Heart right ventricle (tissue), 16 donors: Measurements from ENCODE around the gene OR6S1. TPM values are rescaled to one million over a fixed set of nuclear protein-coding genes. Genes with fewer than 3 reads are reported as not detected.

Experiments used
- ATAC-seq, 8 donors: fragments of 200-7000 bp; cut with Tn5 transposase; one replicate each; pipeline ENCODE4 v1.9.1; 2020; ENCODE audit warnings: mild to moderate bottlenecking in 8 of 8, moderate library complexity in 8 of 8, moderate number of reproducible peaks in 1 of 8
- DNase-seq, 2 donors: peaks; one replicate each; pipeline ENCODE4 v3.0.0-alpha.2; 2020
- H3K27ac ChIP-seq, 10 donors: fragments of 200-600 bp; sonication (generic) in 2 of 10; one replicate each; pipeline versions ENCODE4 v1.5.0 to v1.8.0; 2020 to 2022; ENCODE audit warnings: mild to moderate bottlenecking in 3 of 10
- H3K27me3 ChIP-seq, 7 donors: fragments of 200-600 bp; one replicate each; pipeline ENCODE4 v1.8.0; 2021 to 2022; ENCODE audit warnings: mild to moderate bottlenecking in 2 of 7
- H3K36me3 ChIP-seq, 9 donors: fragments of 200-600 bp; sonication (generic) in 1 of 9; one replicate each; pipeline versions ENCODE4 v1.5.0 to v1.8.0; 2020 to 2022; ENCODE audit warnings: mild to moderate bottlenecking in 2 of 9
- H3K4me1 ChIP-seq, 9 donors: fragments of 200-600 bp; sonication (generic) in 1 of 9; one replicate each; pipeline versions ENCODE4 v1.5.0 to v1.8.0; 2020 to 2022; ENCODE audit warnings: mild to moderate bottlenecking in 4 of 9
- H3K4me3 ChIP-seq, 10 donors: fragments of 200-600 bp; sonication (generic) in 2 of 10; one replicate each; pipeline versions ENCODE4 v1.5.0 to v1.8.0; 2020 to 2022; ENCODE audit warnings: mild to moderate bottlenecking in 7 of 10, moderate library complexity in 2 of 10
- H3K9me3 ChIP-seq, 11 donors: fragments of 200-600 bp in 10 of 11; sonication (generic) in 2 of 11; one replicate each; pipeline versions ENCODE4 v1.5.0 to v1.8.0; 2013 to 2022; ENCODE audit warnings: mild to moderate bottlenecking in 2 of 11, control low read depth in 1 of 11, moderate library complexity in 1 of 11
- CTCF ChIP-seq, 9 donors: fragments of 200-600 bp; sonication (generic) in 2 of 9; IDR thresholded peaks; one replicate each; pipeline versions ENCODE4 v1.5.0 to v1.8.0; 2021 to 2022; ENCODE audit warnings: antibody characterized with exemption in 9 of 9, mild to moderate bottlenecking in 5 of 9, moderate library complexity in 1 of 9
- WGBS, 2 donors: extraction: QIAGEN DNeasy Blood & Tissue Kit; methylation state at CpG; one replicate each; pipeline ENCODE4 v1.1.7; 2013; ENCODE audit warnings: inconsistent platforms in 1 of 2; 5-methylcytosine and 5-hydroxymethylcytosine counted together
- intact Hi-C, 10 donors: fragments of 100-400 bp; cut with DNase I; formaldehyde crosslinking; loops; one replicate each; pipeline versions ENCODE4 v1.11.1 to v1.14.2; 2022
- polyA plus RNA-seq, 2 donors: library from polyadenylated mRNA; stranded (reverse); fragments of 200-250 nt; gene quantifications; one replicate each; pipeline ENCODE4 v1.2.3, GENCODE V29; 2013
- total RNA-seq, 10 donors: library from RNA; stranded (reverse); fragmentation: NEBNext Ultra II Directional in 3 of 10; extraction: Animal tissue kit (Norgen Biotek cat#: 25700) in 3 of 10; gene quantifications; one replicate each; pipeline versions ENCODE4 v1.2.1 to v1.2.4, GENCODE V29; 2021 to 2023
- donor health status: Arrhythmogenic right ventricular cardiomyopathy.
- donor health status: ischemic (EF 13 %, LVEDD 7.1; RV severe dilation, severe dysfunction).
- donor health status: healthy with polysubstance abuse.
- donor health status: DM: no; HTN: yes; CAD: no.
- donor health status: DM: no; HTN: no; CAD: no.
- donor health status: ischemic (EF 25% LVEDD 6.9; RV normal size, moderate dysfunction).
- donor health status: ischemic (EF 25% LVEDD 5.7; RV mildly dilated, moderate dysfunction).
- donor health status: healthy.
- donor health status: DM: yes; HTN: yes; CAD: no.
- donor health status: Ischemic cardiomyopathy.
- donor health status: ischemic (EF 35%, LVEDD 5.7; RV mildly dilated, moderate dysfunction).
- donor health status: nonischemic (EF 11% LVEDD 7.7; RV severe dilation, severe dysfunction).
- donor health status: DM: yes; HTN: yes; CAD: no.
- donor health status: PGD.
- donor health status: ischemic (EF 29% LVEDD 5.4; RV normal size, mild dysfunction).
- donor health status: nonischemic (EF 23%, LVEDD 6.1; RV moderate dilation, normal function).

Gene OR6S1
- total and polyA plus RNA-seq, 12 donors: not detected

- intact Hi-C loops: loop anchor here in 1 of 10 donors (5.0 kb wide), 1 partner anchor 54 kb away; the partner anchor contains the start of gene RNASE4
- no peak overlapping the region for H3K27ac ChIP-seq
- DNase-seq (no peak), ATAC-seq (no peak)
- no peaks in the 10 kb centered on the region for H3K36me3 ChIP-seq
- H3K9me3 ChIP-seq: peaks cover 0 to 11% (median 0%) of the 10 kb centered on the region in 11 donors
- no peak overlapping the region for H3K4me3 ChIP-seq
- TF ChIP-seq CTCF (IDR thresholded peaks at IDR 0.05): no peak
- H3K4me1 ChIP-seq: peaks cover 0 to 77% (median 40%) of the 10 kb centered on the region in 9 donors
- H3K27me3 ChIP-seq: peaks cover 0 to 93% (median 34%) of the 10 kb centered on the region in 7 donors
- 38 to 48% methylated on average over 10 of the region's 10 CpGs for WGBS, 2 donors
These were observed 13.2 kb downstream of the OR6S1 start for GRCh38 chr14:20628063-20628854.

- peaks cover 0 to 92% (median 30%) of the 10 kb centered on the region in 7 donors for H3K27me3 ChIP-seq
- H3K9me3 ChIP-seq: peaks cover 0 to 11% (median 0%) of the 10 kb centered on the region in 11 donors
- ATAC-seq: no peak
- H3K4me3 ChIP-seq: no peak overlapping the region
- H3K36me3 ChIP-seq: no peaks in the 10 kb centered on the region
- no peak for DNase-seq
- H3K4me1 ChIP-seq: peaks cover 0 to 77% (median 36%) of the 10 kb centered on the region in 9 donors
- no peak for TF ChIP-seq CTCF (IDR thresholded peaks at IDR 0.05)
- 57 to 69% methylated on average over 5 of the region's 5 CpGs for WGBS, 2 donors
- intact Hi-C loops: loop anchor here in 1 of 10 donors (5.0 kb wide), 1 partner anchor 55 kb away; the partner anchor contains the start of gene RNASE4
- no peak overlapping the region for H3K27ac ChIP-seq
These were observed 14.0 kb downstream of the OR6S1 start for GRCh38 chr14:20627346-20628027.

DNA sequence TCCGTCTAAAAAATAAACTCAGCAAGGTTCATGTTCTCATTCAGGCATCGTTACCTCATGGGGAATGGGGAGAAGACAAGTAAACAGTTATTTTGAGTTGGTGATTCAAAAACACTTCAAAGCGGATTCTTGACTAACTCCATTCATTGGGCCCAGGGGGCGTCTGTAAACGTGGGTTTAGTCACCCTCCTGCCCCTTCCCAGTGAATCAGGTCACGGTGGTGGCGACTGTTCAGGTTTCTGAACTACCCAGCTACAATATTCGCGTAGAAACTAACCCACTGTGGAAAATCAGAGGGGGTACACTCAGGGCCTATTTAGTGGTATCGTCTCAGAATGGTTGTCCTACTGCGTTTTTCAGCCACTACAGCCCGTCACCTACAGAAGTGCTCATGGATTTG, 15.2 kb downstream of the OR6S1 start:
- no peak for TF ChIP-seq CTCF (IDR thresholded peaks at IDR 0.05)
- peak overlapping the region in 6 of 10 donors; percentile 7 to 46 (median 28) for H3K4me3 ChIP-seq
- peaks cover 0 to 11% (median 0%) of the 10 kb centered on the region in 11 donors for H3K9me3 ChIP-seq
- WGBS, 2 donors: 13 to 23% methylated on average over 12 of the region's 12 CpGs
- peaks cover 0 to 92% (median 25%) of the 10 kb centered on the region in 7 donors for H3K27me3 ChIP-seq
- ATAC-seq: no peak
- peaks cover 0 to 66% (median 24%) of the 10 kb centered on the region in 9 donors for H3K4me1 ChIP-seq
- DNase-seq: no peak
- intact Hi-C loops: loop anchor here in 1 of 10 donors (5.0 kb wide), 1 partner anchor 56 kb away; the partner anchor contains the start of gene RNASE4
- no peak overlapping the region for H3K27ac ChIP-seq
- no peaks in the 10 kb centered on the region for H3K36me3 ChIP-seq

DNA sequence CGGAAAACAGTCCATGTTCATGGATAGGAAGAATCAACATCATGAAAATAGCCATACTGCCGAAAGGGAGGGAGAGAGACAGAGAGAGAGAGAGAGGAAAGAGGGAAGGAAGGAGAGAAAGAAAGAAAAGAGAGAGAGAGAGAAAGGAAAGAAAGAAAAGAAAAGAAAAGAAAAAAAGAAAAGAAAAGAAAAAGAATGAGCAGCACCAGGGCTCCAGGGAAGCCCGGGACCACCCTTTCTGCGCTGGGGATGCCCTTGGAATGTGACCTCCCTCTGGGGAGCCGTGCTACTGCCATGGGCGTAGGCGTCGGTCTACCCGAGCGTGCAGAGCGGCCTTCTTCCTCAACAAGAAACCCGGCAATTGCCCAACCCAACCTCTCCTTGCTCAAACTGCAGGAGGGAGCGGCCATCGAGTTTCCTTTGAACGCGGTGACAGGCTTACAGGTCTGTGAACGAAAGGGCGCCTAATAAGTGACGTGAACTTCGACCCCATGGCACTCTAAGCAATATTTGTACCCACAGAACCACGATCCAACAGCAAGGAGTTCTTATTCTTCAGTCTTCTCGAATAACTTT, 16.9 kb downstream of the OR6S1 start:
- peak; percentile 32 to 41 for DNase-seq
- H3K9me3 ChIP-seq: peaks cover 0 to 11% (median 0%) of the 10 kb centered on the region in 11 donors
- intact Hi-C loops: loop anchor here in 2 of 10 donors (2.0 to 5.0 kb wide), 2 partner anchors 58 to 60 kb away; partner anchors contain the start of gene RNASE4 (in 2 of the 2)
- peaks cover 0 to 85% (median 18%) of the 10 kb centered on the region in 7 donors for H3K27me3 ChIP-seq
- H3K4me1 ChIP-seq: peaks cover 0 to 54% (median 19%) of the 10 kb centered on the region in 9 donors
- peak overlapping the region in 8 of 10 donors; percentile 7 to 46 (median 29) for H3K4me3 ChIP-seq
- no peaks in the 10 kb centered on the region for H3K36me3 ChIP-seq
- H3K27ac ChIP-seq: no peak overlapping the region
- no peak for TF ChIP-seq CTCF (IDR thresholded peaks at IDR 0.05)
- peak in 7 of 8 donors; percentile 46 to 69 (median 60) for ATAC-seq
- WGBS, 2 donors: 9 to 17% methylated on average over 22 of the region's 22 CpGs
